ENCODE data around the gene PDCD1.

The PDCD1 gene

GRCh38 chr2:241895427-241895711, 36.7 kb upstream of the PDCD1 start:
- DNase-seq: no peak

DNA sequence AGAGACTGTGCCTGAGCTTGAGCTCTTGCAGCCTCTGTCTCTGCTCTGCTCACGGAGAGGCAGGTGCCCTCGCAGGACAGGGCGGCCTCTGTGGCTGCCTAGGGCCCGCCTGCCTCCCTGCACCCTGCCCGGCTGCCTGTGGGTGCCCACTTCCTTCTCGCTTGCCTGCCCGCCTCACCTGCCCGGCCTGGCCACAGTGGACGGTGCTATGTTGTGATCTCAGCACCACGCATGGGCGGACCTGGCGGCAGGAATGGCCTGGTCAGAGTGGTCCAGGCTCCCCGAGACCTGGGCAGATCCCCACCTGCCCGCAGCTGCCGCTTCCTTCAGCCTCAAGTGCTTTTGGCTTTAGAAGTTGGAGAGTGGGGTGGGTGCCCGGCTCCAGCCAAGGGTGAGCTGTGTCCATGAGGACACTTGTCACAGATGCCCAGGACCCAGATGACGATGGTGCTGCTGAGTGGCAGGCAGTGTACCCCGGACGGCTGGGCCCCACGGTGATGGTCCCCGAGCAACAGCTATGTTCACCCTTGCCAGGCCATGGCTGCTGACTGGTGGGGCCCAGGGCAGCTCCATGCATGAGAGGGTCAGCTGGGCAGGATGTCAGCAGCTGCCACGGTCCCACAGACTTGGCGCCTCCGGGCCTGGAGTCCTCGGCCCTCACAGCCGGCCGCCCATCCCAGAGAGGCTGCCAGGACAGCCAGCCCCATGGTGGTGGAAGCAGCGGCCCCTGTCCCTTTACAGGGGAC, 36.2 kb upstream of the PDCD1 start:
- DNase-seq: no peak

- DNase-seq: no peak
These were observed 35.5 kb upstream of the PDCD1 start for GRCh38 chr2:241894056-241894641.

DNA sequence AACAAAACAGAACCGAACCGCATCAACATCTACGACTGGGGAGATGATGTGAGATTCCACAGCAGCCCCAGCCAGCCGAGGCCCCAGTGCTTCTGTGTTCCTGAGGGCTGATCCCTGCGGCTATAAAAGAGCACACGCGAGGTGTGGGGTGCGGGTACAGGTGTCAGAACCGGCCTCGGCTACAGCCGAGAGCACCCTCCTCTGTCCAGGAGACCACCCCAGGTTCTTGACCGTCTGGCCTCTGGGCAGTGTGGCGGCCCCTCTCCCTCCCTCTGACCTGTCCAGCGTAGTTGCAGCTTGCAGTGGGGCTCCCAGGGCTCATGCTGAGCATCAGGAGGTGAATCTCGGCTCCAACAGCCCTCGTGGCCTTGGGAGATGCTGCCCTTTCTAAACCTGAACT, 34.6 kb upstream of the PDCD1 start:
- no peak for DNase-seq

DNA sequence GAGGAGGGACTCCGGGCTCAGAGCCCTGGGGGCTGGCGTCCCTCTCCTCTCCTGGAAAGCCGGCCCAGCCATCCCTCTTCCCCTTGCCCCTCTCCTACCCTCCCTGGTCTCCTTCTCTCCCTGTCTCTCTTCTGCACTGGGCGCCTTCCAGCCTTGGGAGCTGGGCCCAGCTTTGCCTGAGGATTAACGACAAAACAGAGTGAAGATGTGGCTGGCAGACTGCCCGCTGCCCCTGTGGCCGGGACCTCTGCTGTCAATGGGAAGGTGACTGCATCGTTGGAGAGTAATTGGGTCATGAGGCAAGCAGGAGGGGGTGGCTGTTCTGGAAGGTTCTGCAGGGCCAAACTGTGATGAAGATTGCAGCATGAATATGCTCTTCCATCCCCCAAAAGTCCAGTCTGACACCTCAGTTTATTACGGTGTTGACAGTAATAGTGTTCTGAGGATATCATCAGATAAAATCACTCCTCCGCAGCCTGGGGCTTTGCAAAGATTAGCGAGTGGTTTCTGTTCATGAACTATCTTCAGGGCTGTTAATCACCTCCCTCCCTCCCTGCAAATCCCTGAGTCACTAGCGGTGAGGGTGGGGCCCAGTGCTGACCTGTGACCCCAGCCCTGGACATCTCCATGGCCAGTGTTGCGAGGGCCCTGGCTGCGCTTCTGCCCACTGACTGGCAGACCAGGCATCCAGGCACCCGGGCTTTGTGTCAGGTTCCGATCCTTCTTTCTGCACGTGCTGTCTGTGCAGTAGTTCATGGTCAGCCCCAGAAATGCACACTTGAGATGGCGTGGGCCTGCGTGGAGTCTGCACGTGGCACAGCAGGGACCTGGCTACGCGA, 33.8 kb upstream of the PDCD1 start:
- no peak for DNase-seq

- DNase-seq: no peak
These were observed 33.2 kb upstream of the PDCD1 start for GRCh38 chr2:241891988-241892298.

- DNase-seq: no peak
These were observed 32.8 kb upstream of the PDCD1 start for GRCh38 chr2:241891315-241891987.

DNA sequence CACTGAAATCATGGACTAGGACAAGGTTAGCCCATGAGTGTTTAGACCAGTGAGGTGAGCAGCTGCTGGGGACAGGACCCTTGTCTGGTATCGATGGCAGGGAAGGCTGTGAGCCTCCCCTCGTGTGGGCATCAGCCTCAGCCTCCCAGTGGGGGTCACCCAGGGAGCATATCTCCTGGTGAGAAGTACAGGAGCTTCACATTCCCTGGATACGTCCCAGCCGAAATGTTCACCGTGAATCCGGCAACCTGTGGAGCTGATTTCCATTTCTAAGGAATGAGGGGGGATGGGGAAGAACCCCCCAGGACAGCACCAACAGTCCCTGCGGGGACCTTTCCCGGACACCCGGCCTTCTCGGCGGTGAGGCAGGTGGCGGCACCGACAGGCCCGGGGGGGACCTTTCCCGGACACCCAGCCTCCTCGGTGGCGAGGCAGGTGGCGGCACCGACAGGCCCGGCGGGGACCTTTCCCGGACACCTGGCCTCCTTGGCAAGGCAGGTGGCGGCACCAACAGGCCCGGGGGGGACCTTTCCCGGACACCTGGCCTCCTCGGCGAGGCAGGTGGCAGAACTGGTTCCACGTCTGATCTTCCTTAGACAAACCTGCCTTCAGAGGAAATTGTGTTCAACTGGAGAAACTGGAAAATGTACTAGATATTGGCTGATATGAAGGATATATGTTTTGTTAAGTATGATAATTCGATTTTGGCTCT, 32.0 kb upstream of the PDCD1 start:
- no peak for DNase-seq

DNA sequence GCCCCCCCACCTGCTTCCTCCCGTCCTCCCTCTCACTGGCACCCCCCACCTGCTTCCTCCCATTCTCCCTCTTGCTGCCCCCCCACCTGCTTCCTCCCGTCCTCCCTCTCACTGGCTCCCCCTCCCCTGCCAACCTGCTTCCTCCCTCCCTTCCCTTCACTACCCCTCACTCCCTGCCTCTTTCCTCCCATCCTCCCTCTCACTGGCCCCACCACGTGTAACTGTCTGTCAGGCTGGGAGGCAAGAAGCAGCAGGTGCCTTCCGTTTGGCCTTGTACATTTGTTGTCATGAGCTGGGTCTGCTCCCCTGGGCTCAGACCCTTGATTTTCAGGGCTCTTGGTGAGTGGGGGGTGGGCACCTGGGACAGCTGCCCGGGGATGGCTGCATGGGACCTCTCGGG, 29.9 kb upstream of the PDCD1 start:
- no peak for DNase-seq

DNA sequence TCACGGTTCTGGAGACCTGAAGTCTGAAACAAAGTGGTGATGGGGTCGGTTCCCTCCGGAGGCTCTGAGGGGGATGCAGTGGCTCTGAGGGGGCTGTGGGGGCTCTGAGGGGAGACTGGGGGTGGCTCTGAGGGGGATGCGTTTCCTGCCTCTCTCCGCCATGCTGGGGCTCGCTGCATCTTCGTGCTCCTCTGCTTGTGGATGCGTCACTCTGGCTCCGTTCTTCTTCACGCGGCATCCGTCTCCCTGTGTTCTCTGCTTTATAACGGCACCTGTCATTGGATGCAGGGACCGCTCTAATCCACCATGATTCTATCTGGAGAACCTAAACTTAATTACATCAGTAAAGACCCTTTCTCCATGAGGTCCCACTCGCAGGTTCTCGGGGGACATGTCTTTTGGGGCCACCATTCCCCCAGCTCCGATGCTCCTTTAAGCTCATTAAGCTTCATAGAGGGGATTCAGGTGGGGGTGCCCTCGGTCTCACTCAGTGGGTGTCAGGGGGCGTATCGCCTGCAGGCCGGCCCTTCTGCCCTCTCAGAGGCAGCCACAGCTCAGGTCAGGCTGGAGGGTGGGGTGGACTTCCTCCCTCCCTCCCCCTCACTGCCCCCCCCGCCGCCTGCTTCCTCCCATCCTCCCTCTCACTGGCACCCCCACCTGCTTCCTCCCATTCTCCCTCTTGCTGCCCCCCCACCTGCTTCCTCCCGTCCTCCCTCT, 29.3 kb upstream of the PDCD1 start:
- DNase-seq: no peak

- no peak for DNase-seq
These were observed 28.2 kb upstream of the PDCD1 start for GRCh38 chr2:241886840-241887447.

- no peak for DNase-seq
These were observed 27.4 kb upstream of the PDCD1 start for GRCh38 chr2:241885946-241886643.

- DNase-seq: no peak
These were observed 26.7 kb upstream of the PDCD1 start for GRCh38 chr2:241885291-241885945.

GRCh38 chr2:241884951-241885290, 26.2 kb upstream of the PDCD1 start:
- DNase-seq: no peak

DNA sequence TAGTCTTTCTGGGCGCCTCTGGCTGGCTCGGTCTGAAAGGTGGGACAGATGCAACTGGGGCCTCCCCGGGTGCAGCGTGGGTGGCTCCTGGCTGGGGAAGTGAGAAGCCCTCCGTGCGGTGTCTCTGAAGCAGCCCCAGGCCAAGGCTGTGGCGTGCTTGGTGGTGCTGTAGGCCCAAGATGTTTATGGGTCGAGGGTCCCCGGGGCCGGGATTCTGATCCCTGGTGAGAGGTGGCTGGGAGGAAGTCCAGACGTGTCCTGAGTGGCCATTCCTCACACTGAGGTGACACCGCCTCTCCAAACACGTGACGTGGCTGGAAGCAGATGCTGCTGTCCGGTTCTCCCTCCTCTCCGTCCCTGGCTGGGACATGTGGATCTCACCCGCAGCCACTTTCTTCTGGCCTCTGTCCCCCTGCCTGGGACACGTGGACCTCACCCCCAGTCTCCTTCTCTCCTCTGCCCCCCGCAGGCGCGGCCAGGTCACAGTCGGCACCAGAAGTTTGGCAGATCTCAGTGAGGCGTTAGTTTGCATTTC, 23.5 kb upstream of the PDCD1 start:
- no peak for DNase-seq

DNA sequence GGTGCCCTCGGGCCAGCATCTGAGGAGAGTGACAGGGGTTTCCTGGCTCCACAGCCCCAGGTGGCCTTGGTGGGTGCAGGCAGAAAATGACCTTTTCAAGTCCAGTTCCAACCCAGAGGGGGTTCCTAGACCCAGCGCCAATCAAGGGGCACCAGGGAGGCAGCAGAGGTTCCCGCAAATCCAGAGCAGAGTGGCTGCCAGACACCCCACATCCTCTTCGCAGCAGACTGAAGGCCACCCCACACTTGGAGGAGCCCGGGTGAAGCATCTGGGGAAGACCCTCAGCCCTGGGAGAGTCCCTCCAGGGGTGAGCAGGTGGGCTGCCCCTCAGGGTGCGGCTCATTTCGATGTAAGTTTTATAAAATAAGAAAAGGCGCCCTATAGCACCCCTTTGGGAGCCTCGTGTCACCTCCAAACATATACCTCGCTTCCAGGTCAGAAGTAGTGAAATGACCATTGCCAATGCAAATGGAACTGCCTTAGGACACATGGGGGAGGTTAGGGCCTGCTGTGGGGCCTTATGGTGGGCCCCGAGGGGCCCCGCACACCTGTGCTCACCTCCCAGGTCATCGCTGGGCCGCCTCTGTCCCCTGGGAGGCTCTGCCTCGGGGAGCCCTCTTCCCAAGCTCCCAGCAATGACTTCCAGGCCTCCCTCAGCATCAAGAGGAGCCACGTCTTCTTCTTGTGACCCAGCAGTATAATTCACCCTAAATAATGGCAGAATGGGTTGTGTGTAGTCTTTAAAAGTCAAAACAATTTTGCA, 21.8 kb upstream of the PDCD1 start:
- no peak for DNase-seq

DNA sequence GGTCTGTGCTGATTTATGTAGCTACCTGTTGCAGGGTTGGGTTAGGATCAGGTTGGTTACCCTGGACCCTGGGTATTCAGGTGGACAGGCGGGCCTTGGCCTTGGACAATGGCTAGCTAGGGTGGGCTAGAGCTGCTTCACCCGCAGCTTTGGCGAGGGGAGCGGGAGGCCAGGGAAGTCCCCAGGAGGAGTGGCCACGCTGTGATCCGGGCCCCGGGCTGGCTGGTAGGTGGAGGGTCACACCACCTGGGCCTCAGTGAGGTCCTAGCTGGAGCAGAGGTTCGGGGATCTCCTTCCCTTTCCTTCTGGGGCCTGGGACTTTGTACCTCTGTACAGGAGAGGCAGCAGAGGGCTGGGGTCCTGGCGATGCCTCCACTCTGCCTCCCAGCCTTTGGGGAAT, 20.6 kb upstream of the PDCD1 start:
- no peak for DNase-seq

GRCh38 chr2:241877989-241878970, 19.6 kb upstream of the PDCD1 start:
- peak; percentile 71 for DNase-seq

Measured in NCI-H1105 (cell line).